GM10266 (cell line): Measurements from ENCODE around the gene NMRK2.

Experiments
- DNase-seq: peaks from one replicate; pipeline ENCODE4 v3.0.0; 2012; ENCODE audit errors: extremely low spot score
- CTCF ChIP-seq: IDR thresholded peaks from 2 replicates; pipeline ENCODE4 v1.5.1; 2012; ENCODE audit warnings: mild to moderate bottlenecking, low read depth; ENCODE audit not compliant: control insufficient read depth, insufficient read depth; ENCODE audit errors: missing control alignments

NMRK2 gene

GRCh38 chr19:3899531-3900294, 33.2 kb upstream of the NMRK2 start:
- TF ChIP-seq CTCF = no peak
- no peak for DNase-seq

- no peak for DNase-seq
- TF ChIP-seq CTCF = no peak
Measured at GRCh38 chr19:3902317-3902973, 30.4 kb upstream of the NMRK2 start.

- DNase-seq = no peak
- no peak for TF ChIP-seq CTCF
Measured at GRCh38 chr19:3904233-3904632, 28.6 kb upstream of the NMRK2 start.

GRCh38 chr19:3907626-3908265, 25.1 kb upstream of the NMRK2 start:
- no peak for TF ChIP-seq CTCF
- DNase-seq = no peak

GRCh38 chr19:3908266-3909054, 24.4 kb upstream of the NMRK2 start:
- no peak for TF ChIP-seq CTCF
- DNase-seq = no peak

- no peak for TF ChIP-seq CTCF
- DNase-seq = no peak
Measured at GRCh38 chr19:3910105-3910504, 22.8 kb upstream of the NMRK2 start.
